WTC11 (cell line): ENCODE measurements around the gene YPEL4. TPM values are rescaled to one million over a fixed set of nuclear protein-coding genes. Genes with fewer than 3 reads are reported as not detected.

Experiments used
- ATAC-seq: fragments of 200-7000 bp; cut with Tn5 transposase; 2 replicates; pipeline ENCODE4 v1.10.0; 2021; ENCODE audit warnings: mild to moderate bottlenecking, moderate library complexity
- CTCF ChIA-PET: fragments of 300-600 bp; sonication (Branson Sonifier 250); formaldehyde crosslinking; loops from one replicate; lab custom pipeline; 2021; ENCODE audit warnings: antibody characterized with exemption; lab: Charles Lee
- POLR2A ChIA-PET: fragments of 350-600 bp; sonication (Branson Sonifier 250); formaldehyde crosslinking; loops from one replicate; lab custom pipeline; 2021; ENCODE audit warnings: antibody characterized with exemption; lab: Charles Lee
- DNase-seq: peaks from one replicate; pipeline ENCODE4 v3.0.0; 2021; ENCODE audit warnings: low spot score
- H3K27ac Mint-ChIP-seq: 2 replicates; pipeline ENCODE4 v1.8.0; 2021; ENCODE audit warnings: mixed read lengths
- H3K27me3 Mint-ChIP-seq: 2 replicates; pipeline ENCODE4 v1.8.0; 2021; ENCODE audit warnings: low read depth, mild to moderate bottlenecking, moderate library complexity, mixed read lengths
- H3K36me3 Mint-ChIP-seq: 2 replicates; pipeline ENCODE4 v1.8.0; 2021; ENCODE audit warnings: mixed read lengths
- H3K4me1 Mint-ChIP-seq: 2 replicates; pipeline ENCODE4 v1.8.0; 2022; ENCODE audit warnings: mixed read lengths
- H3K4me3 Mint-ChIP-seq: 2 replicates; pipeline ENCODE4 v1.8.0; 2021; ENCODE audit warnings: mild to moderate bottlenecking, moderate library complexity, mixed read lengths
- H3K9me3 Mint-ChIP-seq: 2 replicates; pipeline ENCODE4 v1.8.0; 2021; ENCODE audit warnings: mixed read lengths
- AR ChIP-seq: fragments of 250-450 bp; sonication (Bioruptor Pico); IDR thresholded peaks from 2 replicates; pipeline ENCODE4 v1.9.0; 2021; ENCODE audit warnings: mild to moderate bottlenecking
- CREB1 ChIP-seq: sonication (generic); formaldehyde crosslinking; IDR thresholded peaks from 2 replicates; pipeline ENCODE4 v1.8.0; 2023; ENCODE audit warnings: mild to moderate bottlenecking, missing genetic modification reagents
- CTCF ChIP-seq: fragments of 200-600 bp; IDR thresholded peaks from 2 replicates; pipeline ENCODE4 v1.8.0; 2022; ENCODE audit warnings: antibody characterized with exemption
- E2F1 ChIP-seq: sonication (generic); formaldehyde crosslinking; IDR thresholded peaks from 2 replicates; pipeline ENCODE4 v1.8.0; 2022; ENCODE audit warnings: mild to moderate bottlenecking, missing genetic modification reagents
- E2F5 ChIP-seq: sonication (generic); formaldehyde crosslinking; IDR thresholded peaks from 2 replicates; pipeline ENCODE4 v1.8.1; 2022; ENCODE audit warnings: mild to moderate bottlenecking, moderate library complexity, missing genetic modification reagents
- ESRRA ChIP-seq: sonication (generic); formaldehyde crosslinking; IDR thresholded peaks from 2 replicates; pipeline ENCODE4 v1.8.1; 2022; ENCODE audit warnings: mild to moderate bottlenecking, missing genetic modification reagents, borderline replicate concordance
- FOXP4 ChIP-seq: sonication (generic); formaldehyde crosslinking; IDR thresholded peaks from 2 replicates; pipeline ENCODE4 v1.8.0; 2022; ENCODE audit warnings: mild to moderate bottlenecking, missing genetic modification reagents
- JUN ChIP-seq: sonication (generic); formaldehyde crosslinking; IDR thresholded peaks from 2 replicates; pipeline ENCODE4 v1.8.0; 2023; ENCODE audit warnings: mild to moderate bottlenecking, missing genetic modification reagents
- MAX ChIP-seq: sonication (generic); formaldehyde crosslinking; IDR thresholded peaks from 2 replicates; pipeline ENCODE4 v1.8.0; 2022; ENCODE audit warnings: mild to moderate bottlenecking, missing genetic modification reagents
- MYBL2 ChIP-seq: sonication (generic); formaldehyde crosslinking; IDR thresholded peaks from 2 replicates; pipeline ENCODE4 v1.8.1; 2023; ENCODE audit warnings: mild to moderate bottlenecking, moderate library complexity, missing genetic modification reagents
- NR1H2 ChIP-seq: sonication (generic); formaldehyde crosslinking; IDR thresholded peaks from 2 replicates; pipeline ENCODE4 v1.9.0; 2021; ENCODE audit warnings: mild to moderate bottlenecking, moderate library complexity, missing genetic modification reagents
- NR3C1 ChIP-seq: sonication (generic); formaldehyde crosslinking; conservative IDR thresholded peaks from 2 replicates; pipeline ENCODE4 v1.8.1; 2023; ENCODE audit warnings: low read depth, mild to moderate bottlenecking, missing genetic modification reagents
- OVOL2 ChIP-seq: fragments of 250-450 bp; sonication (Bioruptor Pico); IDR thresholded peaks from 2 replicates; pipeline ENCODE4 v1.9.0; 2021; ENCODE audit warnings: mild to moderate bottlenecking, borderline replicate concordance
- RELA ChIP-seq: sonication (generic); formaldehyde crosslinking; IDR thresholded peaks from 2 replicates; pipeline ENCODE4 v1.8.1; 2022; ENCODE audit warnings: missing genetic modification reagents, mild to moderate bottlenecking, borderline replicate concordance
- ZNF232 ChIP-seq: sonication (generic); formaldehyde crosslinking; IDR thresholded peaks from 2 replicates; pipeline ENCODE4 v1.8.0; 2022; ENCODE audit warnings: mild to moderate bottlenecking, missing genetic modification reagents
- total RNA-seq: library from RNA; stranded (reverse); gene quantifications from 3 replicates; pipeline ENCODE4 v1.2.3, GENCODE V29; 2021
- TF ChIP-seq, protein P1 (sequence below): sonication (generic); formaldehyde crosslinking; conservative IDR thresholded peaks from 2 replicates; pipeline ENCODE4 v1.8.1; 2022; ENCODE audit warnings: mild to moderate bottlenecking, missing genetic modification reagents
- TF ChIP-seq, protein P2 (sequence below): fragments of 250-450 bp; sonication (Bioruptor Pico); IDR thresholded peaks from 2 replicates; pipeline ENCODE4 v1.9.0; 2021; ENCODE audit warnings: mild to moderate bottlenecking
- TF ChIP-seq, protein P3 (sequence below): sonication (generic); formaldehyde crosslinking; conservative IDR thresholded peaks from 2 replicates; pipeline ENCODE4 v1.8.1; 2023; ENCODE audit warnings: mild to moderate bottlenecking, low read depth, missing genetic modification reagents, moderate library complexity
- TF ChIP-seq, protein P4 (sequence below): fragments of 250-450 bp; sonication (Bioruptor Pico); conservative IDR thresholded peaks from 2 replicates; pipeline ENCODE4 v1.9.0; 2021; ENCODE audit warnings: mild to moderate bottlenecking
- TF ChIP-seq, protein P5 (sequence below): fragments of 250-450 bp; sonication (Bioruptor Pico); IDR thresholded peaks from 2 replicates; pipeline ENCODE4 v2.1.2; 2022; ENCODE audit warnings: mild to moderate bottlenecking, moderate library complexity

The YPEL4 gene
- total RNA-seq, 1 experiment from 2014 or later: 0.15 TPM

DNA sequence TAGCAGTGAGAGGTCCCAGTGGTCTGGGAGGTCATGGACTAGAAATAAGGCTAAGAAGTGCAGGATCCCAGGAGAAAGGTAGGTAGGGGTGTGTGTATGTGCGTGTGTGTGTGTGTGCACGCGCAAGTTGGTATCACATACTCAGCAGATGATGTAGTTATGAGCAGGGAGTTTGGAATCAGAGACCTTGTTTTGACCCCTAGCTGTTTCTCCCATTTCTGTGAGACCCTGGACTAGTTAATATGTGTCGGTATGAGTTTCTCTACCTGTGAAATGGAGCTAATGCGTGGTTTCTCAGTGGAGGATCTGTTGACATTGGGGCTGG is 50.9 kb downstream of the YPEL4 start:
- ChIA-PET CTCF (interaction anchor here (0.6 to 7.5 kb wide), 7 partner anchors 12 to 139 kb away, joined by 3 to 78 read pairs (median 9); partner anchors contain the start of genes RTN4RL2 and UBE2L6), POLR2A (interaction anchor here (0.5 to 7.3 kb wide), 8 partner anchors 31 to 180 kb away, joined by 3 to 115 read pairs (median 8); partner anchors contain the start of gene UBE2L6)
- no peak for DNase-seq
- Mint-ChIP-seq H3K27me3 (no peaks in the 10 kb centered on the region), H3K4me3 (peak overlapping the region; percentile 70), H3K36me3 (peaks cover 14% of the 10 kb centered on the region; the same call in 1 of the 2 replicates), H3K9me3 (no peaks in the 10 kb centered on the region), H3K4me1 (peaks cover 35% of the 10 kb centered on the region)
- TF ChIP-seq NR1H2 (CRISPR knock-in tag): no peak
- TF ChIP-seq, protein P1, sequence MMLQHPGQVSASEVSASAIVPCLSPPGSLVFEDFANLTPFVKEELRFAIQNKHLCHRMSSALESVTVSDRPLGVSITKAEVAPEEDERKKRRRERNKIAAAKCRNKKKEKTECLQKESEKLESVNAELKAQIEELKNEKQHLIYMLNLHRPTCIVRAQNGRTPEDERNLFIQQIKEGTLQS (CRISPR knock-in tag): no peak
- TF ChIP-seq, protein P2, sequence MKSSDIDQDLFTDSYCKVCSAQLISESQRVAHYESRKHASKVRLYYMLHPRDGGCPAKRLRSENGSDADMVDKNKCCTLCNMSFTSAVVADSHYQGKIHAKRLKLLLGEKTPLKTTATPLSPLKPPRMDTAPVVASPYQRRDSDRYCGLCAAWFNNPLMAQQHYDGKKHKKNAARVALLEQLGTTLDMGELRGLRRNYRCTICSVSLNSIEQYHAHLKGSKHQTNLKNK (CRISPR knock-in tag): no peak
- no peak for TF ChIP-seq CTCF
- no peak for TF ChIP-seq NR3C1 (CRISPR knock-in tag)
- no peak for TF ChIP-seq MYBL2 (CRISPR knock-in tag)
- no peak for TF ChIP-seq CREB1 (CRISPR knock-in tag)
- no peak for TF ChIP-seq AR (CRISPR knock-in tag)
- TF ChIP-seq, protein P3, sequence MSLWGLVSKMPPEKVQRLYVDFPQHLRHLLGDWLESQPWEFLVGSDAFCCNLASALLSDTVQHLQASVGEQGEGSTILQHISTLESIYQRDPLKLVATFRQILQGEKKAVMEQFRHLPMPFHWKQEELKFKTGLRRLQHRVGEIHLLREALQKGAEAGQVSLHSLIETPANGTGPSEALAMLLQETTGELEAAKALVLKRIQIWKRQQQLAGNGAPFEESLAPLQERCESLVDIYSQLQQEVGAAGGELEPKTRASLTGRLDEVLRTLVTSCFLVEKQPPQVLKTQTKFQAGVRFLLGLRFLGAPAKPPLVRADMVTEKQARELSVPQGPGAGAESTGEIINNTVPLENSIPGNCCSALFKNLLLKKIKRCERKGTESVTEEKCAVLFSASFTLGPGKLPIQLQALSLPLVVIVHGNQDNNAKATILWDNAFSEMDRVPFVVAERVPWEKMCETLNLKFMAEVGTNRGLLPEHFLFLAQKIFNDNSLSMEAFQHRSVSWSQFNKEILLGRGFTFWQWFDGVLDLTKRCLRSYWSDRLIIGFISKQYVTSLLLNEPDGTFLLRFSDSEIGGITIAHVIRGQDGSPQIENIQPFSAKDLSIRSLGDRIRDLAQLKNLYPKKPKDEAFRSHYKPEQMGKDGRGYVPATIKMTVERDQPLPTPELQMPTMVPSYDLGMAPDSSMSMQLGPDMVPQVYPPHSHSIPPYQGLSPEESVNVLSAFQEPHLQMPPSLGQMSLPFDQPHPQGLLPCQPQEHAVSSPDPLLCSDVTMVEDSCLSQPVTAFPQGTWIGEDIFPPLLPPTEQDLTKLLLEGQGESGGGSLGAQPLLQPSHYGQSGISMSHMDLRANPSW (CRISPR knock-in tag): no peak
- TF ChIP-seq FOXP4 (CRISPR knock-in tag): no peak
- TF ChIP-seq ZNF232 (CRISPR knock-in tag): no peak
- TF ChIP-seq, protein P4, sequence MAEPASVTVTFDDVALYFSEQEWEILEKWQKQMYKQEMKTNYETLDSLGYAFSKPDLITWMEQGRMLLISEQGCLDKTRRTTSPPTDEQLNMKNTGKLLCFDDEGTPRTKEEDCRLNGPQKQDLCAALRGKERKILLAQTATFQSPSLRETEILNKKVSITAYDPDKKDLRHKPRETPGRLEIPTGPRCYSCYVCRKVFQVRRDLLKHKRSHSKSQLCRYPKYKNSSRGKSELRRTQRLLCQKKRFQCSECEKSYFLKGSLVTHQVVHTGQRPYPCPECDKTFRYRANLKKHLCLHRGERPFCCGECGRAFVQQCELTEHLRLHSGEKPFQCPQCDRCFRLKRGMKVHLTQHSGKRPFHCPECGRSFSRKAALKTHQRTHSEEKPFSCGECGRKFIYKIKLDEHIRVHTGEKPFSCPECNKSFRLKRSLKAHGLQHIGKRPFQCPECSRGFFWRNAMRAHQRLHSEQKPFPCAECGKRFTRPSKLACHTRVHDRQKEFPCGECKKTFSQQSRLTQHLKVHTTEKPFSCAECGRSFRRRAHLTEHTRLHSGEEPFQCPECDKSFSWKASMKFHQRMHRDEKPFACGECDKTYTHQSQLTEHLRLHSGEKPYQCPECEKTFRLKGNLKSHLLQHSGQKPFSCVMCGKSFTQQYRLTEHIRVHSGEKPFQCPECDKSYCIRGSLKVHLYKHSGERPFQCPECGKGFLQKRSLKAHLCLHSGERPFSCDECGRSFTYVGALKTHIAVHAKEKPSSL (CRISPR knock-in tag): no peak
- no peak for TF ChIP-seq E2F5 (CRISPR knock-in tag)
- TF ChIP-seq, protein P5, sequence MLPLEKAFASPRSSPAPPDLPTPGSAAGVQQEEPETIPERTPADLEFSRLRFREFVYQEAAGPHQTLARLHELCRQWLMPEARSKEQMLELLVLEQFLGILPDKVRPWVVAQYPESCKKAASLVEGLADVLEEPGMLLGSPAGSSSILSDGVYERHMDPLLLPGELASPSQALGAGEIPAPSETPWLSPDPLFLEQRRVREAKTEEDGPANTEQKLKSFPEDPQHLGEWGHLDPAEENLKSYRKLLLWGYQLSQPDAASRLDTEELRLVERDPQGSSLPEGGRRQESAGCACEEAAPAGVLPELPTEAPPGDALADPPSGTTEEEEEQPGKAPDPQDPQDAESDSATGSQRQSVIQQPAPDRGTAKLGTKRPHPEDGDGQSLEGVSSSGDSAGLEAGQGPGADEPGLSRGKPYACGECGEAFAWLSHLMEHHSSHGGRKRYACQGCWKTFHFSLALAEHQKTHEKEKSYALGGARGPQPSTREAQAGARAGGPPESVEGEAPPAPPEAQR: no peak
- no peak for TF ChIP-seq RELA
- TF ChIP-seq ESRRA: no peak
- no peak for TF ChIP-seq MAX (CRISPR knock-in tag)
- no peak for TF ChIP-seq E2F1 (CRISPR knock-in tag)
- TF ChIP-seq OVOL2 (CRISPR knock-in tag): no peak
- TF ChIP-seq JUN (CRISPR knock-in tag): no peak
- TF ChIP-seq, all 79 proteins: peak for 0
- ATAC-seq: no peak
- peak overlapping the region; percentile 38 for H3K27ac Mint-ChIP-seq
